Posterior vena cava (tissue), 2 donors: ENCODE measurements around the gene SMC6. TPM values are rescaled to one million over a fixed set of nuclear protein-coding genes. Genes with fewer than 3 reads are reported as not detected.

Experiments used
- DNase-seq: peaks from one replicate; pipeline ENCODE4 v3.0.0-alpha.2; 2020; ENCODE audit warnings: low spot score
- intact Hi-C, 2 donors: fragments of 100-400 bp; cut with DNase I; formaldehyde crosslinking; loops; one replicate each; pipeline versions ENCODE4 v1.14.1 to v1.14.2; 2022 to 2023
- total RNA-seq, 2 donors: library from RNA; stranded (reverse); fragmentation: NEBNext Ultra II Directional; extraction: Animal tissue kit (Norgen Biotek cat#: 25700); gene quantifications; one replicate each; pipeline ENCODE4 v1.2.1, GENCODE V29; 2021
- donor health status: DM: yes; HTN: yes; CAD: no.
- donor health status: DM: yes; HTN: yes; CAD: no.

Gene SMC6
- total RNA-seq, 2 donors from 2014 or later = 10.5 to 13.8 TPM

DNA sequence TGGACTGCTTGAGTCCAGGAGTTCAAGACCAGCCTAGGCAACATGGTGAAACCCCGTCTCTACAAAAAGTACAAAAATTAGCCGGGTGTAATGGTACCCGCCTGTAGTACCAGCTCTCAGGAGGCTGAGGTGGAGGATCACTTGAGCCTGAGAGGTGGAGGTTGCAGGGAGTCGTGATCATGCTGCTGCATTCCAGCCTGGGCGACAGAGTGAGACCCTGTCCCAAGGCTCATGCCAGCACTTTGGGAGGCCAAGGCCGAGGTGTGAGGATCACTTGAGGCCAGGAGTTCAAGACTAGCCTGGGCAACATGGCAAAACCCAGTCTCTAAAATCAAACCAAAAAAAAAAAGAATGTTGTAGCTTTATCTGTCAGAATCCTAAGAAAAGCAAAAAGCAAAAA lies 25.4 kb downstream of the SMC6 start:
- intact Hi-C loops = loop anchor here in 1 of 2 donors (10.0 kb wide), 1 partner anchor 647 kb away; no protein-coding TSS in a partner anchor
- DNase-seq = no peak

DNA sequence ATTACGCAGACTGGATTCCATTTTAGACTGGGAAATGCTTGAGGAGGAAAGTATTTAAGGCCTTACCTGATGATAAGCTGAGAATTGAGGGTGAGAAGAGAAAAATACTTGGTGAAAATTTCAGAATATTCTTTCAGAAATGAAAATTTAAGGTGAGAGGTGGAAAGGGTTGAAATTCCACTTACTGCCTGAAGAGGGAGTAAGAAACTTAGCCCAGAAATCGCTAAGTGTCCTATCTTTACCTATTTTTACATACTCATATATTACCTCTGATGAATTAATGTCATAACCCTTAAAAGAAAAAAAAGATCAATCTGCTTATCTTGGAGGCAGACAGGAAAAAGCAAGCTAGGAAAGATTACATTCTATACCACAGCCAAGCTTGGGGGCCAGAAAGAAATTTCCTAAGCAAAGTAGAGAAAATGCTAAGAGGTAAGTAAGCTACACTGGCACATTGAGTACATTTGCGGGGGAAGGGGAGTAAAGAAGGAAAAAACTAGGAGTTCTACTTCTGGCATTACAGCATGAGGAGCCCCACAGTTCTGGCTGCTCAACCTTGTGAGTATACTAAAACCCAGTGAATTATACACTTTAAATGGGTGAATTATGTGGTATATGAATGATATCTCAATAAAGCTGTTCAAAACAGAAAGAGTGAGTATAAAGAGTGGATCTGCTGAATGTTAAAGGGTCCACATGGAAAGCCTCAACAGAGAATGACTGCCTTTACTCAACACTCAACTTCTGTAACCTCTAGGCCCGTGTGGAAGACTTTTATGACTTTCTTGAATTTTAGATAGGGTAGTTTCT lies 33.8 kb downstream of the SMC6 start:
- intact Hi-C loops = loop anchor here in 1 of 2 donors (10.0 kb wide), 1 partner anchor 655 kb away; no protein-coding TSS in a partner anchor

DNA sequence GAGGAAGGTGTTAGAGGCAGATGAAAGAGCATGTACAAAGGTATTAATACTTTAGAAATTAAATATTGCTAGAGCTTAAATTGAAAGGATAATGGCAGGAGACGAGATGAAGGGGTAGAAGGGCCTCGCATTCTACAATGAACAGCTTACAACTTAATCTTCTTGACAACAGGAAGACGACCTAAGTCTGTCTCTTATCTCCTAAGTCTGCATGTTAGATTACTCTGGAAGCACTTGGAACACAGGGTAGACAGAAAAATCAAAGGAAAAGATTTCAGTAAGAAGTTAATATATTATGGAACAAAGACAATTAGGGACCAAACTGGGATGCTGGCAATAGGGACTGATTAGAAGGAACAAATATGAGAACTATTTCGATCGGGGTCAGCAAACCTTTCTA lies 34.9 kb downstream of the SMC6 start:
- DNase-seq = no peak

More for the DNA sequence above, 33.8 kb downstream of the SMC6 start:
- DNase-seq = no peak

DNA sequence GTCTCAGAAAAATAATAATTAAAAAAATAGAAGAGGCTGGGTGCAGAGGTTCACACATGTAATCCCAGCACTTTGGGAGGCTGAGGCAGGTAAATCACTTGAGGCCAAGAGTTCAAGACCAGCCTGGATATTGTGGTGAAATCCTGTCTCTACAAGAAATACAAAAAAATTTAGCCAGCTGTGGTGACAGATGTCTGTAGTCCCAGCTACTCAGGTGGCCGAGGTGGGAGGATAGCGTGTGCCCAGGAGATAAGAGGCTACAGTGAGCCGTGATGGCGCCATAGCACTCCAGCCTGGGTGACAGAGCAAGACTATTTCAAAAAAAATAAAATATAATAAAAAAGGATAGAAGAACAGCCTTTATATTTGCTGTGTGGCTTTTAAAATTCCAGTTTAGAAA lies 35.9 kb downstream of the SMC6 start:
- intact Hi-C loops = no loop called here
- DNase-seq = no peak

More for the DNA sequence above, 34.9 kb downstream of the SMC6 start:
- intact Hi-C loops = no loop called here

DNA sequence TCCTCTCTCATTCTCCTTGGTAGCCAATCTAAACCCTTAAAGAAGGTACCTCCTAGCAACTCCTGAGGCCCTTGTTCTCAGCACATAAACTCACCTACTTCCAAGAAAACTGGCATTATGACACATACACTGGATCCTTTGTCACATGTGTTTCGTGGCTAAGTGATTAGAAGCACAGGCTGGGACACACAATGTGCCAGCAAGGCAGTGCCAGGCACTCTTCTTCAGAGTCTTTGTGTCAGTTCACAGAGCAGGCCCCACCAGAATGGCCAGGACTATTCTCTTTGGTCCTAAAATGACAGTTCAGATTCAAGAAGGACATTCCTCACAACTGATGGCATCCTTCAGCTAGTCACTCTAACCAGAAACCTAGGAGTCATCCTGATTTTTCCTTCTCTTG lies 40.3 kb downstream of the SMC6 start:
- DNase-seq = no peak
- intact Hi-C loops = no loop called here

DNA sequence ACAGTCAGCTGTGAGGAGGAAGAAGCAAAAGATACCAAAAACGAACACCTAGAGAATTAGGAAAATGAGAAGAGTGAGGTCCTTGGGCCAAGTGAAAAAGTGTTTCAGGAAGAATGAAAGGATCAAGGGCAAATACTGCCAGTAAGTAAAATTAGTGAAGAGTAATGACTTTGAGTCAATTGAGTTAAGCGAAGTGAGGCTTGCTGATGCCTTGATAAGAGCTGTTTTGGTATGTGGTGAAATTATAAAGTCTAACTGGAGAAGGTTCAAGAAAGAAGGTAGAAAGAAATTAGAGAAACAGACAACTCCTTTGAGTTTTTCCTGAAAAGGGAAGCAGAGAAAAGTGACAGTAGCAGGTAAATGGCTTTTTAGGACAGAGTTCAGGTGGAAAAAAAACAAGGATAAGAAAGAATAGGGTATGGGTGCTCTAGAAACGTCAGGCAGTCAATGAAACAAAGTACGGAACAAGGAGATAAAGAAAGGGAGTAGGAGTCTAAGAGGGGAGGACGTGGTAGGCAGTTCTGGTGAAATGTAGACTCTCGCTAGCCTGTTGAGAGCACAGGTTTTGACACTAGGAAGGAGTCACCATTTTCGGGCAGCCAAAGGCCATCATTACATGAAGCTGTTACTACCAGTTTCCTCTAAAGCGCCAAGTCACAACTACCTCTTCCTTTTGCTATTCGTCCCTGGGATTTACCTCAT lies 42.9 kb downstream of the SMC6 start:
- intact Hi-C loops = no loop called here
- no peak for DNase-seq

DNA sequence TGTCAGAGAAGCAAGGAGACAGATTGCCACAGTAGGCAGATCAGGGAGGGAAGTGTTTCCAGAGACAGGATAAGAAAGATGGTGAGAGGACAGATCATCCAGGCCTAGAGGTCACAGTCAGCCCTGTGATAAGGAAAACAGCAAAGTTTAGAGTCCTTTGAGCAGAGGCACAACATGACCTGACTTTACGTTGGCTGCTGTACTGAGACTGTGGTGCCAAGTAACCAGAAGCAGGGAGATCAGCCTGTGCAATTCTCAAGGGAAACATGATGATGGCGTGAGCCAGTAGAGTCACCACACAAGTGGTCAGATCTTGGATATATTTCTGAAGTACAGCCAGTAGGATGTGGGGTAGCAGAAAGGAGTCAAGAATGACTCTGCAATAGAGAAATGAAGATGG lies 43.7 kb downstream of the SMC6 start:
- intact Hi-C loops = no loop called here

DNA sequence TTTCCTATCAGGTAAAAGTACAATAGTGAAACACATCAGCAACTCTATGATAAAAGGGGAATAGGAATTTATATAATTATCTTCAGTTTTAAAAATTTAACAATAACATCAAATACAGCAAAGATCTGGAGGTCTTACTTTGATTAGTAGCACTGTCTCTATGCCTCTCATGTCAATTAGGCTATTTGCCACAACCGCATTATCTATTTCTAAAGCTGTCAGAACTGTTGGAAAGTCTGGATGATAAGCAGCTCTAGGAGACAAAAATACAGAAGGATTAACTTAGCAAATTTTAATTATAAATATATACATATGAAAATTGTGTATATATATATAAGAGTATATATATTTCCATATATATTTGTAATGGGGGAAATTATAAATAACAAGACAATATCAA lies 45.1 kb downstream of the SMC6 start:
- intact Hi-C loops = no loop called here
- no peak for DNase-seq

More for the DNA sequence above, 43.7 kb downstream of the SMC6 start:
- DNase-seq = no peak

DNA sequence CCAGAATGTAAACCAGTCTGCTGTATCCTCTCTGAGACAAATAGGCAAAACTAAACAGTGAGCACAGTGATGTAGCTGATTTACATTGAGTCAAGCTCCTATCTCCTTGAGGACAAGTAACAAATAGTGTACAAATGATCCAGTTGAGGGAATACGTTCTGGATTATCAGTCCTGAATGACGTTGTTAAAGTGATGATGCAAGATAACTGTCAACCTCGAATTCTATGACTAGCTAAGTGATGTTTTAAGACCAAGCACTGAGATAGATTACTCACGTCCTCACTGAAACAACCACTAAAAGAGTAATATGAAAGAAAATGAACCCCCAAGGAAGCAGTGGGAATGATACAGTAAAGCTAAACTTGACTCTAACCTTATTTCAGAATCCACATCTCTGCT lies 46.8 kb downstream of the SMC6 start:
- intact Hi-C loops = no loop called here
- no peak for DNase-seq

DNA sequence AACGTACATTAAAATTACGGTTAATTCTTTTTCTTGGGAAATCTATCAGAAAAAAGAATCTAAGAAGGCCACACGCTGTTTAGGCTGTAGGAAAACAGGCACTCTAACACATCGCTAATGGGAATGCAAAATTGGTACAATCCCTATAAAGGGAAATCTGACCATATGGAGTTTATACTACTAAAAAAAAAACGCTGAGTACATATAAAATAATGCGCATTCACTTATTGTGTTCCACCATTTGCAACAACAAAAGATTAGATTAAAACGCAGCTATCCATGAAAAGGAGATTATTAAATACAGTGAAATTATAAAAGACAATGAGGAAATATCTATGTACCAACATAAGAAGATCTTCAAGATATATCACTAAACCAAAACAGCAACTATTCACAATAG lies 62.8 kb downstream of the SMC6 start:
- DNase-seq = no peak
- intact Hi-C loops = no loop called here

DNA sequence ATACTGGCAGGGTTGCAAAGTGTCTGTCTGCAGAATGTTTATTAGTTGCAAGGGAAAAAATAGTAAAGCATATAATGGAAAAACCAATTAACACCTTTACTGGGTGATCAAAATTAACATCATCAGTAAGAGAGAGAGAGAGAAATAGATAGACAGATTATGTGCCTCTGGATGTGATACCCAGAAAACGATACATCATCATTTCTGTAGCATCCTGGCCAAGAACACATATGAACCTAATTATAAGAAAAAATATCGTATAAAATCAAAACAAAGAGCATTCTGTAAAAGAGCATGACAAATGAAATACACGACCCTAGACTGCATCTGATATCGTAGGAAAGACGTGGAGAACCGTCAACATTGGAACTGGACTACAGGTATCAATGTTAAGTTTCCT lies 64.6 kb downstream of the SMC6 start:
- intact Hi-C loops = no loop called here
- no peak for DNase-seq

DNA sequence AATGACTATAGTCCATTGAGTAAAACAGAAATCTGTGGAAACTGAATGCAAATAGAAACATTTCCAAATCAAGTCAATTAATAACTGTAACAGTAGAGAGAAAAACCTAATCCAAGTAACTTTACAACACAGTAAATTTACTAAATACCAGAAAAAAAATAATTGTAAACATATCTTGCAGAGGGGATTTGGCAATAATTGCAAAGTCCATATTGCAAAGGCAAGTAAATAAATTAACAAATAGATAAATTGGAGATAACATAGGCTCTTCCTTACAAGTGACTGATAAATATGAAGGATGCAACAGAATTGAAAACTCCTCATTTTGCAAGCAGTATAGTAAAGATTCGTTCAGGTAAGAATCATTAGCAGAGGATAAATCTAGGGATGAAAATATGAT lies 65.0 kb downstream of the SMC6 start:
- intact Hi-C loops = no loop called here
- DNase-seq = no peak

DNA sequence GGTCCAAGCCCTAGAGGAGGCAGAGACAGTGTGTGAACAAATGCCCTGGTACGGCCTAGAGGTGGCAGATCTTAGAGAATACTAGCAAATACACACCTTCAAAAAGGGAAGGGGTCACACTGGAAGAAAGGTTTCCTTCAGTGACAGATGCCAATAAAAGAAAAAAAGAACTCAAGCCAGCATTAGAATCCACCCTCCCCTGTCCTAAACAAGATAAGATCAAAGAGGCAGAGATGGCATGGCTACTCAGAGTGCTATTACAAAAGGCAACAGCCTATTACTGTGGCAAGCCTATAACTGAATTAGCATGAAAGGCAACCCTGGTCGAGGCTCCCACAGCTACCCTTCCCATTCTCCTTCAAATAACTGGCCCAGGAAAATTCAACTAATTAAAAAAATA lies 69.6 kb downstream of the SMC6 start:
- DNase-seq = no peak
- intact Hi-C loops = no loop called here

DNA sequence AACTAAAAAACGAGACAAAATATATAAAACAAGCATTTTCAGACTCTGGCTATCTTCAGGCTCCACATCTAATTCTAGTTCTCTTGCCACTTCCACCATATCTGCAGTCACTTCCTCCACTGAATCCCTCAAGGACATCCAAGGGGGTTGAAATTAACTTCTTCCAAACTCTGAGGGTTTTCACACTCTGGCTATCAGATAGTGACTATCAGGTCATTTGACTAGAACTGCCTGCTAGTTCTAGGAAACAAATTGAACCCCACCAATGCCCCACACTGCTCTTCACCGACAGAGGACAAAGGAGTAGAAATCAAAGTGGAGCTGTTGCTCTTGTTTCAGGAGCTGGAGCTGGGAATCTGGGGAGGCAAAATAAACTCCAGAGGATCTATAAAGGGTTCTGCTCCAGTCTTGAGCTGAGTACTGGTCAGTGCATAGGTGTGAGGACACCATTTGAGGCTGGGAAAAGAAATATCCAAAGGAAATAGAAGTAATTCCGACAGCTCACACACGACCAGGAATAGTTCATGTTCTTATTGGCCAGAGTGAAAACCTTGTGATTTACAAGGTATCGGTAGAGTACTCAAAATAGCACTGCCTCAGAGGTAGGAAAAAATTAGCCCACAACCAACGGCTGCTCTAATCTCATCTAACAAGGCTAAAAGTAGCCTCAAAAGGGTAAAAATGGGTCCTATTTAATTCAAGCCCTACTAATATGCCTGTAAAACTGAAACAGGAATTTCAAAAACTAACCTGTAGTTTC lies 71.3 kb downstream of the SMC6 start:
- intact Hi-C loops = no loop called here

DNA sequence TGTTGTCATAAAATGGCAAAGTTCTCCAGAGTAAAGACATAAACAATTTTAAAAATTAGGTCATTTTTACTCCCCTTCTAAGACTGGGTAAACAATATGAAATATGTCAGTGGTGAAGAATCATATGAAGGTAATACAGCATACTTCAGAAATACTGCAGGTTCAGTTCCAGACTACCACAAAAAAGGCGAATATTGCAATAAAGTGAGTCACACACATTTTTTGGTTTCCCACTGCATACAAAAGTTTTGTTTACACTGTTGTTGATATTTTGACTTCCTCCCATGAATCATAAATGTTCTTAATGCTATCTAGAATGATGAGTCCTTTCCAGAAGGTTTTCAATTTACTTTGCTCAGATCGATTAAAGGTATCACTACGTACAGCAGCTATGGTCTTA lies 73.5 kb downstream of the SMC6 start:
- DNase-seq = no peak
- intact Hi-C loops = no loop called here

More for the DNA sequence above, 71.3 kb downstream of the SMC6 start:
- DNase-seq = no peak

DNA sequence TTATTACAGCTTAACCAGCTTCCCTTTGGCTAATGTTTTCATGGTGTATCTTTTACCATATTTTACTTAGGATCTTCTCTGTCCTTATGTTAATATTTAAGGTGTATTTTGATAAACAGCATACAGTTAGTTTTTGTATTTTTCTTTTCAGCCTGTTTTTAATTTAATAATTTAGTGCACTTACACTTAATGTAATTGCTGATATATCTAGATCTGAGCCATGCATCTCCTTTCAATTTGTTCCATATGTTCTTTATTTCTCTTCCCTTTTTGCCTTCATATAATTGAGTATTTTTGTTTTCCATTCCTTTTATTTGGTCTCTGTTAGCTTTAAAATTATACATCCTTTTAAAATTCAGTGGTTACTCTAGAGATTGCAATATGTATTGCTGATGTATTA lies 78.8 kb downstream of the SMC6 start:
- intact Hi-C loops = no loop called here
- no peak for DNase-seq

DNA sequence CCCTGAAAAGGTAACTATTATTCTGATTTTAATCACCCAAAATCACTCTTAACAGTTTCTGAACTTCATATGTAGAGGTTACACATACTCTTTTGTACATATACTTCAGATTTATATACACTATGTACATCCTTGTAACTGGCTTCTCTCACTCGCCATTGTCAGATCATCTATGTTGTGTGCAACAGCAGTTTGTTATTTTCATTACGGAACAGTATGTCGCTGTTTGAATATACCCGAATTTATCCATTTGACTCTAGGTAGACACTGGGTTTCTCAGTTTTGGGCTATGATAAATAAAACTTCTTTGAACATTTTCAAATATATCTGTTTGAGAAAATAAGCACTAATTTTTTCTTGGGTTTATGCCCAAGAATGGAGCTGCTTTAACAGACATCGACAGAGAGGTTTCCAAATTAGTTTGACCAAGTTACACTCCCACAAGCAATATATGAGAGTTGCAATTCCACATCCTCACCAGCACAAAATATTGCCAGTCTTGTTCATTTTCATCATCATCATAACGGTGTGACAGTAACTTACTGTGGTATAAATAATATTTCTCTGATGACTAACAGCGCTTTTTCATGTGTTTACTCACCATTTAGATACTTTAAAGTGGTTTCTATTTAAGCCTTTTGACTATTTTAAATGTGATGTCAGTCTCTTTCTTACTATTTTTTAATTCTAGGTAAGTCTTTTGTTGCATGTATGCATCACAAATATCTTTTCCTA lies 80.9 kb downstream of the SMC6 start:
- no peak for DNase-seq
- intact Hi-C loops = no loop called here

DNA sequence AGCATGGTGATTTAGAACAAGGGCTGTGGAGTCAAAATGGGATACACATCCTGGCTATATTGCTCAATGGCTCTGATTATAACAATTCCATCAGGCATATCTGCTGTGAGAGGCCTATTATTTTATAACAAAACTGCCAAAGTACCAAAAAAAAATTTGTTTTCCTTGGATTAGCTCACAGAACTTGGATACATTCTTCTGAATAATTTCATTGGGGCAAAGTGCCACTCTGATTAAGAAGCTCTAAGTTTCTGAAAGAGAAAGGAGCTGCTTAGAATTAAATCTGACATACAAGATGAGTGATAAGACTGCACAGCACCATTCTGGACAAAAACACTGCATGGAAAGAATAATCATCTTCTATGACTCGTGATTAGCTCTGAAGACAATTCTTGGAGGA lies 85.7 kb downstream of the SMC6 start:
- intact Hi-C loops = no loop called here
- DNase-seq = no peak

DNA sequence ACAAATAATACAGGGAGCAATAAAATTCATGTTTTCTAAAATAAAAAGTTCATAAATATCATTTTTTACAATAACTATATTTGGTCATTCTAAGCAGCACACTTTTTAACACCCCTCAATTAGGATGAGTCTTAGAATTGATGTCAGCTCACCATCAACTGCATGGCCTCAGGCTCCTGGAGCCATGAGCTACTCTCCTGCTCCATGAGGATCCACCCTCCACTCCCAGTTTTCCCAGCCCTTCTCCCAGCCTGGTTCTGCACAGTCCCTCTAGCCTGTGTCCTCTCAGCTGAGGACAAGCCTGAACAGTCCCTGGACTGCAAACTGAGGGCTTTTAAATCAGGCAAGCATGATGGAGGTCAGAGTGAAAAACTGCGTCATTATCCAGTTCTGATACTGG lies 89.1 kb downstream of the SMC6 start:
- intact Hi-C loops = no loop called here
- DNase-seq = no peak
